RWPE1 (cell line): ENCODE results near the gene ZNF451.

Experiments used
- CTCF ChIA-PET: fragments of 350-600 bp; sonication (Branson Sonifier 250); formaldehyde crosslinking; extraction: SDS; loops from one replicate; lab custom pipeline; 2021; lab: Yijun Ruan, JAX
- POLR2A ChIA-PET: fragments of 400-600 bp; formaldehyde crosslinking; extraction: SDS; loops from one replicate; lab custom pipeline; 2020; ENCODE audit warnings: antibody characterized with exemption; ENCODE audit not compliant: low non-redundant PET; lab: Yijun Ruan, JAX
- DNase-seq: peaks from one replicate; pipeline ENCODE4 v3.0.0; 2012; ENCODE audit warnings: low spot score
- H3K27ac ChIP-seq: fragments of 450-650 bp; 2 replicates; pipeline ENCODE4 v1.5.1; 2017
- TF ChIP-seq, protein P1 (sequence below): fragments of 450-650 bp; conservative IDR thresholded peaks from 2 replicates; pipeline ENCODE4 v1.5.1; 2017; ENCODE audit warnings: low read depth, mild to moderate bottlenecking

Gene ZNF451

DNA sequence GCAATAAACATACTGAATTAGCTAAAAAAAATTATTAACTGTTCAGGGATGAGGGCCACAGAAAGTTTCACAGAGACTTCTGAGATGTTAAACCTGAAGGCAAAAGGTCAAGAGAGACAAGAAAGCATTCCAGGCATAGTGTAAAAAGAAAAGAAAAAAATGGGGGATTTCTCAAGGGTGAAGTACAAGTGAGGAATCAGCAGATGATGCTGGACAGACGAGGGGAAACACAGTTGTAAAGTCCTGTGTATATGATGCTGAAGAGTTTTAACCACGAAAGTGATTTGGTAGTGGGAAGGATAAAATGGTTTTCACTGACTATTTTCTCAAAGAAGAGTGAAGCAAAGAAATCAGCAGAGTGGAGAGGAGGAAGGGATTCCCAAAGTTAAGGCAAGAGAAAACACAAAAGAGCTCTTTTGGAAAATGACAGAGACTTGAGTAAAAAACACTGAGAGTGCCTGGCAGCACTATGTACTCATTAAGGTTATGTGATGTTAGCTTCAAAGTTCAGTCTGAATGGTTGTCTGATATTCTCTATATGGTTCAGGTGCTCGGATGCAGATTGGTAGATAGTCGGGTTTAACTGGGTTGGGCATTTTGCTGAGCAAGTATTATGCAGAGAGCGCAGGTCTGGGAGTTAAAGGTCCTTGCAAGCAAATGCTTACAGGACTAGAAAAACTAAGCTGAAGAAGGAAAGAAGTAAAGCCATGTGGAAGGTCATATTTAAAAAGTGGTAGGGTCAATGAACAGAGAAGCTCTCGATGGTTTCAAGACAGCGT lies 115.8 kb downstream of the ZNF451 start:
- ChIA-PET POLR2A (no interaction called here), CTCF (interaction anchor here (0.6 to 0.7 kb wide), 3 partner anchors 12 to 303 kb away, joined by 3 to 5 read pairs (median 3); no protein-coding TSS in a partner anchor)
- no peak for DNase-seq
- TF ChIP-seq, protein P1, sequence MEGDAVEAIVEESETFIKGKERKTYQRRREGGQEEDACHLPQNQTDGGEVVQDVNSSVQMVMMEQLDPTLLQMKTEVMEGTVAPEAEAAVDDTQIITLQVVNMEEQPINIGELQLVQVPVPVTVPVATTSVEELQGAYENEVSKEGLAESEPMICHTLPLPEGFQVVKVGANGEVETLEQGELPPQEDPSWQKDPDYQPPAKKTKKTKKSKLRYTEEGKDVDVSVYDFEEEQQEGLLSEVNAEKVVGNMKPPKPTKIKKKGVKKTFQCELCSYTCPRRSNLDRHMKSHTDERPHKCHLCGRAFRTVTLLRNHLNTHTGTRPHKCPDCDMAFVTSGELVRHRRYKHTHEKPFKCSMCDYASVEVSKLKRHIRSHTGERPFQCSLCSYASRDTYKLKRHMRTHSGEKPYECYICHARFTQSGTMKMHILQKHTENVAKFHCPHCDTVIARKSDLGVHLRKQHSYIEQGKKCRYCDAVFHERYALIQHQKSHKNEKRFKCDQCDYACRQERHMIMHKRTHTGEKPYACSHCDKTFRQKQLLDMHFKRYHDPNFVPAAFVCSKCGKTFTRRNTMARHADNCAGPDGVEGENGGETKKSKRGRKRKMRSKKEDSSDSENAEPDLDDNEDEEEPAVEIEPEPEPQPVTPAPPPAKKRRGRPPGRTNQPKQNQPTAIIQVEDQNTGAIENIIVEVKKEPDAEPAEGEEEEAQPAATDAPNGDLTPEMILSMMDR = no peak
- no peak overlapping the region for H3K27ac ChIP-seq

DNA sequence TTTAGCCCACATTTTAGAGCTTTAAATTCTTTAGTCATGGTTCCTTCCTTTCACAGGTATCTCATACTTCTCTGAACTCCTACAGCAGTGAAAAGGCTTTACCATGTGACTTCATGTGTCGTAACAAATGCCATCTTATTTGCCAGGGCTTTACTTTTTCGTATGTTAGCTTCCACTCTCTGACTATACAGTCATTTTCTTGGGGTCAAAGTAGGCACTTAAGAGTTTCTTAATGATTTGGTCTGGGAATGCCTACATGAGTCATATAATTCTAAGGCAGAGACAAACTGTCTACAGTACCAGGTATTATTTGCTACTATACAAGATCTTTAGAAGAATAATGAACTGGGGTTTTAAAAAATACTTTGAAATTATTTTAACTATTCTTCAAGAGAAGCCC lies 117.2 kb downstream of the ZNF451 start:
- peak; percentile 13 for DNase-seq
- H3K27ac ChIP-seq = no peak overlapping the region
- POLR2A ChIA-PET = no interaction called here
- CTCF ChIA-PET = no interaction called here
- TF ChIP-seq, protein P1 = no peak

DNA sequence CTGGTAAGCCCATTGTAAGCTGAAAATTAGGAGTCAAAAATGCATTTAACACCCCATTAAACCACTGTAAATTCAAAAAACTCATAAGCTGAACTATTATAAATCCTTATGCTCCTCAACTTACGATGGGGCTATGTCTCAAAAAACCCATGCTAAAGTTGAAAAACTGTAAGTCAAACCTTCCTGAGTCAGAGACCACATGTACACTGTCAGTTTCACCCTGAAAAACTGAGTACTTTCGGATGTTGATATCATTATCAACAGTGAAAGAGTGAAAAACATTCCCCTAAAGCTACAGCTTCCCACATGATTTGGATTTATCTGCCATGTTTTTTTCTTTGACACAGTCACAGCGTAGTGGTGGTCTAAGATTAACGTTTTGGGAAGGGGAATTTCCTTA lies 117.9 kb downstream of the ZNF451 start:
- ChIA-PET CTCF (interaction anchor here (0.6 kb wide), 1 partner anchor 102 kb away, joined by 4 read pairs; no protein-coding TSS in a partner anchor), POLR2A (interaction anchor here (0.6 kb wide), 1 partner anchor 151 kb away, joined by 7 read pairs; no protein-coding TSS in a partner anchor)
- TF ChIP-seq, protein P1 = no peak
- DNase-seq = no peak
- H3K27ac ChIP-seq = no peak overlapping the region

DNA sequence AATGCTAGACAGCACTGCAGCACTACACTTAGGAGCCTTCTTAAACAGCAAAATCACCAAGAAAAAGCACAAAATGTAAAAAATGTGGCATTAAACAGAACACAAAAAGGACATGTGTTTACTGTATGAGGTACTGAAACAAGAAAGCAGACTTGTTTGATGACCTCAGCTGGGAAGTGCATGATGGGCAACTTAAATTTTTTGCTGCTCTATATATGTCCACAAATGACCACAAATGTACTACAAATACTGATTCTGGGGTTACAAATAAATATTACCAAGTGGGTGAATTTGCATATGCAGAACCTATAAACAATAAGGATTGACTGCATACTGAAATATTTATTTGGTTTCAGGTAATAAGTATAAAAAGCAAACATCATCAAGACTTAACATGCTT lies 119.0 kb downstream of the ZNF451 start:
- ChIA-PET POLR2A (no interaction called here), CTCF (no interaction called here)
- no peak overlapping the region for H3K27ac ChIP-seq
- TF ChIP-seq, protein P1 = no peak
- DNase-seq = no peak

DNA sequence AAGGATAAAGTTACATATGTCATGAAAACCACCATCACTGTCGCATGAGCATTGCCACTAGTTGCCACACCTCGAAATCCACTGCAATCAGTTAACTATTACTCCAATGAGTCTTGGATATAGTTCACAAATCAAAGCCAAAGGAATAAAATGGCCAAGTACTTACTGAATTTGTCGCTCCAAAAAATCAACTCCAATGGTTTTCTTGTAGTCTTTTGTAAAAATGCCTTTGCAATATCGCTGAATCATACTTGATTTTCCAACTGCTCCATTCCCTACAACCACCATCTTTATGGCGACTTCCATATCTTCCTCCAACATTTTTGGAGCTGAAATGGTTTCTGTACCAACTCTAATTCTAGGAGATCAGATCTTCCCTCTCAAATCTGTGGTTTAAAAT lies 120.1 kb downstream of the ZNF451 start:
- ChIA-PET CTCF (no interaction called here), POLR2A (no interaction called here)
- DNase-seq = no peak
- TF ChIP-seq, protein P1 = no peak
- no peak overlapping the region for H3K27ac ChIP-seq

DNA sequence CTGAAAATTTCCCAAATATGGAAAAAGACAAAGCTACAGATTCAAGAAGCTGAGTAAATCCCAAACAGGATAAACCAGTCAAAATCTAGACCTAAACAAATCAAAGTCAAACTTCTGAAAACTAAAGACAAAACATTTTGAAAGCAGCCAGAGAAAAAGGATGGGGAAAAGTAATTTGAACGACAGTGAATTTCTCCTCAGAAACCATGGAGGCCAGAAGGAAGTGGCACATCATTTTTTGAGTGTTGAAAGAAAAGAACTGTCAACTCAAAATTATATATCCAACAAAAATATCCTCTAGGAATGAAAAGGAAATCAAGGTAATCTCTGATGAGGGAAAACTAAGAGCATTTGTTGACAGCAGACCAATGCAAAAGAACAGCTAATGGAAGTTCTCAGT lies 125.3 kb downstream of the ZNF451 start:
- DNase-seq = no peak
- no peak overlapping the region for H3K27ac ChIP-seq
- ChIA-PET POLR2A (no interaction called here), CTCF (interaction anchor here (1.0 kb wide), 1 partner anchor 109 kb away, joined by 3 read pairs; no protein-coding TSS in a partner anchor)
- TF ChIP-seq, protein P1 = no peak
